Osteoblast (primary cell): Measurements from ENCODE around the gene SLC30A2. TPM values are rescaled to one million over a fixed set of nuclear protein-coding genes. Genes with fewer than 3 reads are reported as not detected.
A peak's percentile ranks its signal among the peaks of the same experiment; 100 is the strongest.

ENCODE experiments used
- DNase-seq: peaks from one replicate; pipeline ENCODE4 v3.0.0; 2011; ENCODE audit warnings: low spot score, mixed read lengths; ENCODE audit not compliant: insufficient read length; ENCODE audit errors: missing footprints
- H2AFZ ChIP-seq: 2 replicates; pipeline ENCODE4 v1.6.0; 2011; ENCODE audit warnings: mild to moderate bottlenecking, low read length
- H3K27ac ChIP-seq: 2 replicates; pipeline ENCODE4 v1.5.1; 2011; ENCODE audit warnings: mild to moderate bottlenecking, low read depth, low read length, moderate library complexity
- H3K27me3 ChIP-seq: 2 replicates; pipeline ENCODE4 v1.6.0; 2012; ENCODE audit warnings: mild to moderate bottlenecking, control low read depth, inconsistent platforms, low read length, moderate library complexity; ENCODE audit not compliant: insufficient read depth
- H3K36me3 ChIP-seq: 2 replicates; pipeline ENCODE4 v1.5.1; 2011; ENCODE audit warnings: mild to moderate bottlenecking, low read length, control low read depth, moderate library complexity; ENCODE audit not compliant: insufficient read depth
- H3K4me1 ChIP-seq: 2 replicates; pipeline ENCODE4 v1.5.1; 2011; ENCODE audit warnings: mild to moderate bottlenecking, low read length, control low read depth, moderate library complexity; ENCODE audit not compliant: insufficient read depth
- H3K4me2 ChIP-seq: 2 replicates; pipeline ENCODE4 v1.6.0; 2011; ENCODE audit warnings: mild to moderate bottlenecking, low read length; ENCODE audit not compliant: insufficient read depth
- H3K4me3 ChIP-seq: fragments of 200-600 bp; sonication (generic); 3 replicates; pipeline ENCODE4 v1.5.1; 2012; ENCODE audit warnings: mild to moderate bottlenecking, low read length, inconsistent platforms; ENCODE audit not compliant: insufficient read depth
- H3K79me2 ChIP-seq: 2 replicates; pipeline ENCODE4 v1.6.0; 2012; ENCODE audit warnings: mild to moderate bottlenecking, low read length, control low read depth, inconsistent platforms; ENCODE audit not compliant: insufficient read depth
- H3K9me3 ChIP-seq: 2 replicates; pipeline ENCODE4 v1.5.1; 2011; ENCODE audit warnings: low read depth, low read length, control low read depth
- H4K20me1 ChIP-seq: 2 replicates; pipeline ENCODE4 v1.6.0; 2012; ENCODE audit warnings: mild to moderate bottlenecking, low read length, control low read depth; ENCODE audit not compliant: insufficient read depth
- CTCF ChIP-seq: IDR thresholded peaks from 2 replicates; pipeline ENCODE4 v1.5.1; 2011; ENCODE audit warnings: mild to moderate bottlenecking, low read depth, low read length, moderate library complexity; ENCODE audit errors: extremely low read depth
- total RNA-seq: library from RNA; depleted of rRNA; stranded (reverse); fragments of >200 nt; gene quantifications from 2 replicates; pipeline ENCODE4 v1.2.3, GENCODE V29; 2012

Gene SLC30A2
- total RNA-seq, 1 donor: not detected

DNA sequence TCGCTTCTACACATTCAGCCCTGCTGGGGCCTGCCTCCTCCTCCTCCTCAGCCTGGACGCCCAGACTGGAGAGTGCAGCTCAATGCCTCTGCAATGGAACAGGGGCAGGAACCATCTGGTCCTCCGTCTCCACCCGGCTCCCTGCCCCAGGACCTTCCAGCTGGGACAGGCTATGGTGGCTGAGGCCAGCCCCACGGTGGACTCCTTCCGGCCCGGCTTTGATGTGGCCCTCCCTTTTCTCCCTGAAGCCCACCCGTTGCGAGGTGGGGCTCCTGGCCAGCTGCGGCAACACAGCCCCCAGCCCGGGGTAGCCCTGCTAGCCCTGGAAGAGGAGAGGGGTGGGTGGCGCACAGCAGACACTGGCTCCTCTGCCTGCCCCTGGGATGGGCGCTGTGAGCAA is 22.9 kb downstream of the SLC30A2 start:
- TF ChIP-seq CTCF: no peak
- H3K4me3 ChIP-seq: peak overlapping the region; percentile 69
- H4K20me1 ChIP-seq: no peaks in the 10 kb centered on the region
- H3K36me3 ChIP-seq: peaks cover 5% of the 10 kb centered on the region
- H3K9me3 ChIP-seq: no peaks in the 10 kb centered on the region
- H3K27me3 ChIP-seq: no peaks in the 10 kb centered on the region
- peaks cover 66% of the 10 kb centered on the region for H3K4me1 ChIP-seq
- DNase-seq: peak; percentile 48
- peak overlapping the region; percentile 80 for H3K4me2 ChIP-seq
- no peak overlapping the region for H3K27ac ChIP-seq
- H3K79me2 ChIP-seq: peaks cover 17% of the 10 kb centered on the region
- H2AFZ ChIP-seq: peak overlapping the region; percentile 47

- H3K4me3 ChIP-seq: peak overlapping the region; percentile 69
- H3K4me1 ChIP-seq: peaks cover 66% of the 10 kb centered on the region
- TF ChIP-seq CTCF: no peak
- DNase-seq: peak; percentile 76
- peak overlapping the region; percentile 47 for H2AFZ ChIP-seq
- peaks cover 5% of the 10 kb centered on the region for H3K36me3 ChIP-seq
- no peaks in the 10 kb centered on the region for H4K20me1 ChIP-seq
- H3K79me2 ChIP-seq: peaks cover 17% of the 10 kb centered on the region
- H3K27ac ChIP-seq: peak overlapping the region; percentile 82
- H3K9me3 ChIP-seq: no peaks in the 10 kb centered on the region
- no peaks in the 10 kb centered on the region for H3K27me3 ChIP-seq
- H3K4me2 ChIP-seq: peak overlapping the region; percentile 80
Observed at GRCh38 chr1:26022404-26022779, 23.5 kb downstream of the SLC30A2 start.

DNA sequence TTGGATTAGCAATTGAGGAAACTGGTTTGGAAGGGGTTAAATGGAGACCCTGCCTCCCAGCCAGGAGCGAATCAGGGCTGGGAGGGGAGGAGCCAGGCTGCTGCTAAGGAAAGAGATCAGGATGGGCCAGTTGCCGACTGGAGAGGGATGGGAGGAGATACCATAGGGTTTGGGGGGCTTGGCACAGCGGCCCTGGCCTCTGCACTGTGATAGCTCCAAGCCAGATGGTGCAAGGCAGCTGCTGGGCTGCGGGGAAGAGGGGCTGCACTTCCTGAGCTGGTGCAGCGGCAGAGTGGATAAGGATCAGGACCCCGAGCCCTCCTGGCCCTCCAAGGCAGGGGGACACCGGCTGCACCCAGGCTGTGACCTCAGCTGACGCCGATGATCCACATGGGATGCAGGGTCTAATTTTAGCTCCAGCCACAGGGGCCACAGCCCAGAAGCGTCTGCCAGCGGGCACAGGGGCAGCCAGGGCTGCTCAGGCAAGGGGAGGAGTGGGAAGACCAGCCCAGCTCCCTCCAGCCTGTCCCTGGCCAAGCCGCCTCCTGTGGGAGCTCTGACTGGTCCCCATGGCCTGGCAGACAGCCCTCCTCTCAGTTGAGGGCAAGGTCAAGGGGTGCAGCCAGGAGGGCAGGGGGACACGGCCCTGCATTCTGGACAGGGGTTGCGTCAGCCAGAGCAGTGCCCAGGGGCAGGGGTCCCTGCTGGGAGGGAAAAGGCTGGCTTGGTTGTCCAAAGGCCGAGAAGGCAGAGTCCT is 24.1 kb downstream of the SLC30A2 start, which contains the start of gene EXTL1:
Gene EXTL1, plus strand, starts transcription at position 129 of the 757 bp plus-strand sequence. CDS start 872 bp downstream, outside the sequence.
- Histone ChIP-seq H3K9me3 (no peaks in the 10 kb centered on the region), H2AFZ (peak within 1 kb of the TSS; percentile 56), H3K36me3 (peaks cover 3% of the 10 kb centered on the region), H3K4me2 (peak within 1 kb of the TSS; percentile 80), H3K27ac (peak within 1 kb of the TSS; percentile 82), H3K27me3 (no peaks in the 10 kb centered on the region), H3K4me3 (peak within 1 kb of the TSS; percentile 69), H3K79me2 (peaks cover 17% of the 10 kb centered on the region), H3K4me1 (peaks cover 72% of the 10 kb centered on the region), H4K20me1 (no peaks in the 10 kb centered on the region)
- DNase-seq: peak; percentile 94
- no peak for TF ChIP-seq CTCF

GRCh38 chr1:26020941-26021646 is 24.8 kb downstream of the SLC30A2 start:
- Histone ChIP-seq H3K4me1 (peaks cover 78% of the 10 kb centered on the region), H3K27me3 (no peaks in the 10 kb centered on the region), H3K4me3 (peak overlapping the region; percentile 69), H3K9me3 (no peaks in the 10 kb centered on the region), H3K36me3 (no peaks in the 10 kb centered on the region), H3K27ac (peak overlapping the region; percentile 82), H2AFZ (peak overlapping the region; percentile 56), H4K20me1 (no peaks in the 10 kb centered on the region), H3K4me2 (peak overlapping the region; percentile 80), H3K79me2 (peaks cover 17% of the 10 kb centered on the region)
- DNase-seq: peak; percentile 86
- TF ChIP-seq CTCF: no peak
